HepG2 (cell line): ENCODE results near the gene PRAMEF7. TPM values are rescaled to one million over a fixed set of nuclear protein-coding genes. Genes with fewer than 3 reads are reported as not detected.
"Not testable (repeated sequence)": the region's sequence is repeated elsewhere in the genome, so short reads cannot be mapped to it uniquely, and the experiment has no call there.

Experiments
- ATAC-seq: fragments of 200-7000 bp; cut with Tn5 transposase; 3 replicates; pipeline ENCODE4 v1.9.1; 2020; ENCODE audit warnings: mild to moderate bottlenecking, moderate library complexity
- Bru-seq: library from RNA; stranded (reverse); fragments of 400-500 nt; gene quantifications from one replicate; lab custom pipeline; 2021; lab: Mats Ljungman, UMichigan
- BruChase-seq, 2 experiments: library from RNA; stranded (reverse); fragments of 400-500 nt; gene quantifications; one replicate each; lab custom pipeline; 2021; lab: Mats Ljungman, UMichigan
- BruUV-seq: library from RNA; stranded (reverse); fragments of 400-500 nt; replicated peaks from 2 replicates; lab custom pipeline; 2021; lab: Mats Ljungman, UMichigan
- CTCF ChIA-PET: fragments of 300-600 bp; formaldehyde crosslinking; extraction: SDS; loops from one replicate; lab custom pipeline; 2021; ENCODE audit warnings: low total read pairs, inconsistent platforms, low intra/inter-chr PET ratio; lab: Yijun Ruan, JAX
- POLR2A ChIA-PET: fragments of 350-600 bp; sonication (Branson Sonifier 250); formaldehyde crosslinking; loops from one replicate; lab custom pipeline; 2020; ENCODE audit warnings: antibody characterized with exemption, inconsistent platforms; lab: Yijun Ruan, JAX
- DNase-seq: peaks from one replicate; pipeline ENCODE4 v3.0.0-alpha.2; 2015; ENCODE audit warnings: low spot score
- FAIRE-seq: peaks from 3 replicates; lab custom pipeline; 2011; peaks lifted over from hg19 to GRCh38; lab: Jason Lieb, UNC
- H2AFZ ChIP-seq: one replicate; pipeline ENCODE4 v1.6.1; 2011; ENCODE audit warnings: low read length, inconsistent platforms
- H3K27ac ChIP-seq: fragments of 300-600 bp; 3 replicates; pipeline ENCODE4 v1.8.0; 2011; ENCODE audit warnings: mixed run types, mild to moderate bottlenecking, mixed read lengths, low read length, inconsistent platforms; ENCODE audit not compliant: insufficient read depth; ENCODE audit errors: extremely low read length
- H3K27me3 ChIP-seq, 2 experiments: fragments of 200-600 bp in 1 of 2; 2 replicates in 1 of 2; 3 replicates in 1 of 2; pipeline versions ENCODE4 v1.6.0 to v1.8.0; 2011; ENCODE audit warnings: low read length in 2 of 2, mild to moderate bottlenecking in 2 of 2, moderate library complexity in 2 of 2, inconsistent platforms in 1 of 2; ENCODE audit not compliant: insufficient read depth in 2 of 2, control insufficient read depth in 1 of 2
- H3K36me3 ChIP-seq, 2 experiments: fragments of 200-600 bp in 1 of 2; replicated peaks in 1 of 2; 2 replicates in 1 of 2; 3 replicates in 1 of 2; pipeline versions ENCODE4 v1.5.1 to v1.8.0; 2011; ENCODE audit warnings: low read length in 2 of 2, inconsistent platforms in 1 of 2; ENCODE audit not compliant: insufficient read depth in 2 of 2, control insufficient read depth in 1 of 2
- H3K4me1 ChIP-seq: 2 replicates; pipeline ENCODE4 v1.5.1; 2012; ENCODE audit warnings: low read length, inconsistent platforms; ENCODE audit not compliant: insufficient read depth
- H3K4me2 ChIP-seq: 2 replicates; pipeline ENCODE4 v1.6.0; 2011; ENCODE audit warnings: low read depth, low read length, inconsistent platforms
- H3K4me3 ChIP-seq, 3 experiments: fragments of 200-600 bp in 1 of 3; sonication (generic), shearing (Covaris generic) in 1 of 3; replicated peaks in 1 of 3; 2 replicates each; pipeline ENCODE4 v1.5.1; 2011 to 2016; ENCODE audit warnings: low read length in 3 of 3, inconsistent platforms in 2 of 3, low read depth in 2 of 3, mild to moderate bottlenecking in 2 of 3, control low read depth in 1 of 3, mixed read lengths in 1 of 3; ENCODE audit not compliant: insufficient read depth in 1 of 3
- H3K79me2 ChIP-seq: one replicate; pipeline ENCODE4 v1.6.1; 2011; ENCODE audit warnings: low read length, inconsistent platforms; ENCODE audit not compliant: insufficient read depth
- H3K9ac ChIP-seq: 2 replicates; pipeline ENCODE4 v1.6.0; 2011; ENCODE audit warnings: mild to moderate bottlenecking, low read depth, low read length, inconsistent platforms; ENCODE audit not compliant: insufficient read depth
- H3K9me3 ChIP-seq: 2 replicates; pipeline ENCODE4 v1.5.1; 2012; ENCODE audit warnings: mild to moderate bottlenecking, low read length
- H4K20me1 ChIP-seq: 2 replicates; pipeline ENCODE4 v1.6.0; 2011; ENCODE audit warnings: inconsistent platforms, mild to moderate bottlenecking, low read length, moderate library complexity; ENCODE audit not compliant: insufficient read depth
- WGBS: methylation state at CpG from one replicate; pipeline ENCODE4 v1.1.6; 2017; ENCODE audit warnings: low lambda C conversion rate; 5-methylcytosine and 5-hydroxymethylcytosine counted together
- in situ Hi-C: cut with HindIII; loops from 2 replicates; pipeline ENCODE4 v1.10.0; 2017; ENCODE audit warnings: low pct_unique_long_range_greater_than_20kb; ENCODE audit not compliant: extremely low pct_ligation_motif_present
- intact Hi-C: fragments of 100-400 bp; cut with micrococcal nuclease; formaldehyde crosslinking; loops from one replicate; pipeline ENCODE4 v1.10.0; 2022; ENCODE audit not compliant: unreplicated experiment
- long read RNA-seq, 2 experiments: library from RNA in 1 of 2; library from polyadenylated mRNA in 1 of 2; stranded (forward) in 1 of 2; unstranded in 1 of 2; transcript quantifications; one replicate each; pipeline ENCODE4 v2.0.0, GENCODE V29; 2019 to 2022
- polyA minus RNA-seq, 3 experiments: library from RNA; depleted of rRNA, polyadenylated mRNA; stranded (reverse); fragments of >200 nt; gene quantifications; 2 replicates each; pipeline ENCODE4 v1.2.3, GENCODE V29; 2011; ENCODE audit warnings: low replicate concordance in 1 of 3
- polyA plus RNA-seq, 8 experiments: library from polyadenylated mRNA; depleted of rRNA in 3 of 8; stranded (reverse) in 7 of 8; unstranded in 1 of 8; fragments of >200 nt; fragmentation: Illumina TruSeq in 4 of 8; extraction: Trizol in 4 of 8; gene quantifications; 2 replicates each; pipeline versions ENCODE4 v1.2.1 to v1.2.3, GENCODE V29; 2011 to 2016; ENCODE audit warnings: low read depth in 4 of 8, missing spikeins in 1 of 8, mixed read lengths in 1 of 8; ENCODE audit not compliant: insufficient read depth in 1 of 8
- total RNA-seq, 5 experiments: library from RNA; depleted of rRNA; stranded (reverse); fragments of >200 nt; fragmentation: Illumina TruSeq; extraction: Trizol; gene quantifications; 2 replicates each; pipeline ENCODE4 v1.2.3, GENCODE V29; 2016; ENCODE audit warnings: low read depth in 1 of 5

PRAMEF7 gene
- total RNA-seq (2016; rRNA removed; fragmentation: Illumina TruSeq; extraction: Trizol) (not detected in 2 replicates), polyA plus RNA-seq (2011; rRNA removed) (not detected in 2 replicates), polyA minus RNA-seq (2011; rRNA and poly(A)+ RNA removed; ENCODE audit: low replicate concordance) (not detected in 2 replicates), Bru-seq, nascent RNA (not detected), BruChase-seq, experiment 1, labeled RNA remaining after a 6-hour chase (not detected), BruChase-seq, experiment 2, labeled RNA remaining after a 2-hour chase (not detected)
- total RNA-seq (2016; cell fraction: cytosol; rRNA removed; fragmentation: Illumina TruSeq; extraction: Trizol; ENCODE audit: low read depth) = not detected in 2 replicates
- total RNA-seq (2016; cell fraction: insoluble cytoplasmic fraction; rRNA removed; fragmentation: Illumina TruSeq; extraction: Trizol) = not detected in 2 replicates
- total RNA-seq (2016; cell fraction: membrane; rRNA removed; fragmentation: Illumina TruSeq; extraction: Trizol) = not detected in 2 replicates
- not detected in 2 replicates for total RNA-seq (2016; cell fraction: nucleus; rRNA removed; fragmentation: Illumina TruSeq; extraction: Trizol)
- polyA plus RNA-seq (2011; cell fraction: cytosol; rRNA removed) = not detected in 2 replicates
- not detected in 2 replicates for polyA plus RNA-seq (2011; cell fraction: nucleus; rRNA removed)
- not detected in 2 replicates for polyA plus RNA-seq (2012)
- not detected in 2 replicates for polyA plus RNA-seq (2016; cell fraction: cytosol; fragmentation: Illumina TruSeq; extraction: Trizol; ENCODE audit: low read depth)
- not detected in 2 replicates for polyA plus RNA-seq (2016; cell fraction: insoluble cytoplasmic fraction; fragmentation: Illumina TruSeq; extraction: Trizol; ENCODE audit: low read depth)
- not detected in 2 replicates for polyA plus RNA-seq (2016; cell fraction: membrane; fragmentation: Illumina TruSeq; extraction: Trizol; ENCODE audit: low read depth)
- not detected in 2 replicates for polyA plus RNA-seq (2016; cell fraction: nucleus; fragmentation: Illumina TruSeq; extraction: Trizol; ENCODE audit: insufficient read depth, low read depth)
- not detected in 2 replicates for polyA minus RNA-seq (2011; cell fraction: cytosol; rRNA and poly(A)+ RNA removed)
- polyA minus RNA-seq (2011; cell fraction: nucleus; rRNA and poly(A)+ RNA removed) = not detected in 2 replicates
- long read RNA-seq, experiment 1 = 0 reads
- long read RNA-seq, experiment 2 = 0 reads

DNA sequence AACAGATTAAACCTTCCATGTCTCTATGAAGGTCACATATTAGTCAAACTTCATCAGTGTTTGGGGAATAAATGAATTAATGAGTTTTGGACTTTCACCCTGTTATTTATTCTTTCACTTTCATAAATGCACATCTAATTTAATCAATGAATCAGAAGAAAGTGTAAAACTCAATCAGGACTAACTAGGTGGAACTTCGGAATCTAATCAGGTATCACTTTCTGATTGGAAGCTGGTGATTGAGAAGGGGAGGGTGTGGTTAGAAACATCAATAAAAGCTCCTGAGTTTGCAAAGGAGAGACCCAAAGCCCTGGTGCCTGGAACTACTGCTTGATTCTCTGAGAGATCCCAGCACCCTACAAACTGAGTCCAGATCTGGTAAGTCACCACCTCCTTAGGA, at the start of gene PRAMEF7:
PRAMEF7 (plus strand) TSS at position 301 of the 400 bp plus-strand sequence. CDS start 1,083 bp downstream, outside the sequence.
- H2AFZ ChIP-seq, H3K4me2 ChIP-seq, ATAC-seq, CTCF ChIA-PET, H3K36me3 ChIP-seq, in situ Hi-C loops, BruUV-seq, H3K4me3 ChIP-seq, H3K27ac ChIP-seq, POLR2A ChIA-PET, DNase-seq, H3K79me2 ChIP-seq, H3K9ac ChIP-seq, H3K4me1 ChIP-seq, H4K20me1 ChIP-seq, intact Hi-C loops, FAIRE-seq, H3K9me3 ChIP-seq, H3K27me3 ChIP-seq: not testable (repeated sequence)
- no CpG with 5 or more reads among the region's 1 CpG for WGBS

DNA sequence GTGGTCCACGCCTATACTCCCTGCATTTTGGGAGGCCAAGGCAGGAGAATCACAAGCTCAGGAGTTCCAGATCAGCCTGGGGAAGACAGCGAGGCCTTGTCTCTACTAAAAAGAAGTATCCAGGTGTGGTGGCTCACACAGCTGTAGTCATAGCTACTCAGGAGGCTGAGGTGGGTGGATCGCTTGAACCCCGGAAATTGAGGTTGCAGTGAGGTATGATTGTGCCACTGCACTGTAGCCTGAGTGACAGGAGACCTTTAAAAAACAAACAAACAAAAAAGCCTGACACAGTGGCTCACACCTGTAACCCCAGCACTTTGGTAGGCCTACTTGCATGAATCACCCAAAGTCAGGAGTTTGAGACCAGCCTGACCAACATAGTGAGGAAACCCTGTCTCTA, 38.0 kb upstream of the PRAMEF7 start:
- FAIRE-seq, H3K36me3 ChIP-seq, CTCF ChIA-PET, H4K20me1 ChIP-seq, DNase-seq, H3K9ac ChIP-seq, H3K27ac ChIP-seq, ATAC-seq, in situ Hi-C loops, H3K27me3 ChIP-seq, intact Hi-C loops, H2AFZ ChIP-seq, H3K4me2 ChIP-seq, BruUV-seq, H3K4me3 ChIP-seq, H3K9me3 ChIP-seq, H3K79me2 ChIP-seq, H3K4me1 ChIP-seq, POLR2A ChIA-PET: not testable (repeated sequence)
- 38% methylated on average over 4 of the region's 4 CpGs for WGBS

DNA sequence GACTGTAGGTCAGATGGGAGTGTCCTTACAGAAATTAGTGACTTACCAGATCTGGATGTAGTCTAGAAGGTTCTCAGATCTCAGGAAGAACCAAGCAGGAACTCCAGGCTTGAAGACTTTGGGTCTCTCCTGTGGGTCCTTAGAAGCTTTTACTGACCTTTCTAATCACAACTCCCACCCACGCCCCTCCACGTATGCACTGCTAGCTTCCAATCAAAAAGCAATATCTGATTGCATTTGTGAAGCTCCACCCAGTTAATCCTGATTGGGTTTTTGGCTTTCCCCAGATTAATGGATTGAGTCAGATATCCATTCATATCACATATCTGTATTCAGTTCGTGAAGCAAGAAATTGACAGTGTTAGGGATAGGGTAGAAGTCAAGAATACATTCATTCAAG, 30.3 kb upstream of the PRAMEF7 start, which contains the start of gene PRAMEF4:
PRAMEF4 (minus strand) TSS at position 101 of the 400 bp plus-strand sequence. CDS start 2,807 bp downstream, outside the sequence.
- DNase-seq, H3K4me1 ChIP-seq, intact Hi-C loops, H3K9ac ChIP-seq, H3K4me2 ChIP-seq, CTCF ChIA-PET, BruUV-seq, ATAC-seq, H2AFZ ChIP-seq, H3K4me3 ChIP-seq, H3K79me2 ChIP-seq, H3K27me3 ChIP-seq, H3K36me3 ChIP-seq, H4K20me1 ChIP-seq, H3K27ac ChIP-seq, POLR2A ChIA-PET, in situ Hi-C loops, FAIRE-seq, H3K9me3 ChIP-seq: not testable (repeated sequence)
- WGBS = 0% methylated on average over 3 of the region's 3 CpGs
